ENCODE results near the gene ADSS2.
"Not testable (repeated sequence)": the region's sequence is repeated elsewhere in the genome, so short reads cannot be mapped to it uniquely, and the experiment has no call there.

ADSS2 gene

GRCh38 chr1:244365809-244366208 lies 85.9 kb downstream of the ADSS2 start:
- H3K27ac ChIP-seq, result no peak overlapping the region
- TF ChIP-seq CTCF (IDR thresholded peaks at IDR 0.05; ENCODE audit: low read depth, low read length), result no peak
- peaks cover 10% of the 10 kb centered on the region for H3K9me3 ChIP-seq (ENCODE audit: severe bottlenecking)
- H3K4me3 ChIP-seq (ENCODE audit: low read depth, low read length), result no peak overlapping the region
- no peaks in the 10 kb centered on the region for H3K36me3 ChIP-seq
- DNase-seq, result no peak
- no peaks in the 10 kb centered on the region for H3K27me3 ChIP-seq (ENCODE audit: insufficient read depth, low read depth, severe bottlenecking)

GRCh38 chr1:244365262-244365661 lies 86.4 kb downstream of the ADSS2 start:
- H3K27me3 ChIP-seq (ENCODE audit: insufficient read depth, low read depth, severe bottlenecking); DNase-seq; H3K4me3 ChIP-seq (ENCODE audit: low read depth, low read length); H3K9me3 ChIP-seq (ENCODE audit: severe bottlenecking); H3K36me3 ChIP-seq; H3K27ac ChIP-seq: not testable (repeated sequence)

- Histone ChIP-seq H3K27me3 (ENCODE audit: insufficient read depth, low read depth, severe bottlenecking) (no peaks in the 10 kb centered on the region), H3K9me3 (ENCODE audit: severe bottlenecking) (peaks cover 10% of the 10 kb centered on the region), H3K36me3 (no peaks in the 10 kb centered on the region), H3K4me3 (ENCODE audit: low read depth, low read length) (no peak overlapping the region), H3K27ac (no peak overlapping the region)
- no peak for TF ChIP-seq CTCF (IDR thresholded peaks at IDR 0.05; ENCODE audit: low read depth, low read length)
- DNase-seq, result no peak
Observed at GRCh38 chr1:244362476-244362875, 89.2 kb downstream of the ADSS2 start.

- no peak for DNase-seq
- Histone ChIP-seq H3K9me3 (ENCODE audit: severe bottlenecking) (peaks cover 10% of the 10 kb centered on the region), H3K4me3 (ENCODE audit: low read depth, low read length) (no peak overlapping the region), H3K27me3 (ENCODE audit: insufficient read depth, low read depth, severe bottlenecking) (no peaks in the 10 kb centered on the region), H3K27ac (no peak overlapping the region), H3K36me3 (no peaks in the 10 kb centered on the region)
- TF ChIP-seq CTCF (IDR thresholded peaks at IDR 0.05; ENCODE audit: low read depth, low read length), result no peak
Observed at GRCh38 chr1:244361764-244362473, 89.8 kb downstream of the ADSS2 start.
